Activated CD4-positive, alpha-beta T cell treated with anti-CD3 and anti-CD28 coated beads for 36 hours (primary cell): Measurements from ENCODE around the gene CCL20. TPM values are rescaled to one million over a fixed set of nuclear protein-coding genes. Genes with fewer than 3 reads are reported as not detected.

Experiments used
- ATAC-seq: fragments of 200-7000 bp; cut with Tn5 transposase; one replicate; pipeline ENCODE4 v1.10.0; 2021; ENCODE audit warnings: mild to moderate bottlenecking, moderate library complexity
- CTCF ChIA-PET: fragments of 350-600 bp; sonication (Branson Sonifier 250); formaldehyde crosslinking; loops from one replicate; lab custom pipeline; 2021; ENCODE audit warnings: antibody characterized with exemption; lab: Charles Lee
- POLR2A ChIA-PET: fragments of 350-600 bp; sonication (Branson Sonifier 250); formaldehyde crosslinking; loops from one replicate; lab custom pipeline; 2021; ENCODE audit warnings: antibody characterized with exemption, inconsistent platforms; lab: Charles Lee
- DNase-seq: peaks from one replicate; pipeline ENCODE4 v3.0.0-alpha.2; 2020
- H3K27ac Mint-ChIP-seq: one replicate; pipeline ENCODE4 v1.8.0; 2021; ENCODE audit warnings: mixed read lengths
- H3K27me3 Mint-ChIP-seq: one replicate; pipeline ENCODE4 v1.8.0; 2021; ENCODE audit warnings: mixed read lengths
- H3K36me3 Mint-ChIP-seq: one replicate; pipeline ENCODE4 v1.8.0; 2021; ENCODE audit warnings: low read depth, mixed read lengths
- H3K4me1 Mint-ChIP-seq: one replicate; pipeline ENCODE4 v1.8.0; 2021; ENCODE audit warnings: mixed read lengths
- H3K4me3 Mint-ChIP-seq: one replicate; pipeline ENCODE4 v1.8.0; 2021; ENCODE audit warnings: mild to moderate bottlenecking, moderate library complexity, mixed read lengths
- H3K9me3 Mint-ChIP-seq: one replicate; pipeline ENCODE4 v1.8.0; 2021; ENCODE audit warnings: low read depth, mixed read lengths
- intact Hi-C, 2 experiments: fragments of 100-400 bp; cut with DNase I in 1 of 2; cut with micrococcal nuclease in 1 of 2; formaldehyde crosslinking; loops; one replicate each; pipeline versions ENCODE4 v1.14.2 to v1.15.1; 2022 to 2024; cut with DNase I, micrococcal nuclease
- total RNA-seq, 2 experiments: library from RNA; stranded (reverse); gene quantifications; one replicate each; pipeline ENCODE4 v1.2.3, GENCODE V29; 2021

Gene CCL20, protein sequence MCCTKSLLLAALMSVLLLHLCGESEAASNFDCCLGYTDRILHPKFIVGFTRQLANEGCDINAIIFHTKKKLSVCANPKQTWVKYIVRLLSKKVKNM
- total RNA-seq, result 10 to 100 TPM in 1 of 2 experiments, 1 to 10 TPM in 1; 7.9 to 16.2 TPM

DNA sequence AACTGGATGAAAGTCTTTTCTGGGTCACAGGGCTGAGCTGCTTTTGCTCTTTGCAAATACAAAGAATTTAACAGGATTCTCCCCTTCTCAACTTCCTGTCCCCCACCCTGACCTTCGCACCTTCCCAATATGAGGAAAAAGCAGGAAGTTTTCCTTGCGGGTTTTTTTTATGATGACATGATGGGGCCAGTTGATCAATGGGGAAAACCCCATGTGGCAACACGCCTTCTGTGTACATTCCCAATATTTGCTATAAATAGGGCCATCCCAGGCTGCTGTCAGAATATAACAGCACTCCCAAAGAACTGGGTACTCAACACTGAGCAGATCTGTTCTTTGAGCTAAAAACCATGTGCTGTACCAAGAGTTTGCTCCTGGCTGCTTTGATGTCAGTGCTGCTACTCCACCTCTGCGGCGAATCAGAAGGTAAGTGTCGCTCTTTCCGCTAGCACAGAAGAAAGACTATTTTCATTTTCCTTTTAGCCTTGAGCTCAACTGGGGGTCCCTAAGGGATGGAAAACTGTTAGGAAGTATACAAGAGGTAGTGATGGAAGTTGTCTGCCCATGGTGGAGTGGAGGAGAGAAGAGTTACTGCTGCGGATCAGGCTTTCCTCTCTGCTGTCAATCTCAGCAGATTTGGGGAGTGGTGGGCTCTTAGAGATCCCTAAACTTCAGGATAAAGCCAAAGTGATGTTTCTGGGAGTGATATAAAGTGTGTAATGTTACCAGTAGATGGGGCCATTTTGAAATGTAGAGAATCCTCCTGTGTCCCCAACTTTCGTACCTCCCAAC lies at the start of gene CCL20:
Gene CCL20, plus strand, starts transcription at position 281 of the 792 bp plus-strand sequence. Its CDS starts 70 bp downstream, at position 351.
- H3K27ac Mint-ChIP-seq, result peak within 1 kb of the TSS; percentile 69
- no peaks in the 10 kb centered on the region for H3K9me3 Mint-ChIP-seq
- ChIA-PET CTCF (interaction anchor here (0.7 to 1.9 kb wide), 2 partner anchors 47 to 73 kb away, joined by 3 to 4 read pairs; no protein-coding TSS in a partner anchor), POLR2A (no interaction called here)
- H3K4me1 Mint-ChIP-seq, result peaks cover 20% of the 10 kb centered on the region
- peaks cover 14% of the 10 kb centered on the region for H3K27me3 Mint-ChIP-seq
- intact Hi-C loops, result no loop called here
- DNase-seq (no peak), ATAC-seq (no peak)
- H3K36me3 Mint-ChIP-seq, result no peaks in the 10 kb centered on the region
- peak within 1 kb of the TSS; percentile 40 for H3K4me3 Mint-ChIP-seq

DNA sequence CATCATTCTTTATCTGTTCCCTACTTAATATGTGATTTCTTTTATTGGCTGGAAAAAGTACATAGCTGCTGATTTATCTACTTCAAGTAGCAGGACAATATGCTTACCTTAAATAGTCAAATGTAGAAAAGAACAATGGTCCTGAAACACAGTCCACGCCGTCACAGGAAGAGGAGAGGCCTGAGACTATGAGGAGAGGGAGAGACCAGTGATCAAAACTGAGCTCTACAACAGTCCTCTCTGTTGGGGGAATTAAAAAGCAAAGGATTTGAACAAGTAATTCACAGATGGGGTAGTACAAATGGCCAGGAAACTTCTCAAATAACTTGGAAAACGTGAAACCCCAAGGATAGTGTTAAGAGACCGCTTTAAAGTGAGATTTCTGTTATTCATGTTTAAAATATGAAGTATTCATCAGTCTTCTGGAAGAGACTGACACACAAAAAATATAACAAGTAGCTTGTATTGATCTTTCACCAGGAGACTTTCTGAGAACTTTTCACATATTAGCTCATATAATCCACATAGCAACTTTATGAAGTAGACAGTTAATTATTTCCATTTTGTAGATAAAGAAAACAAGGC lies 47.8 kb upstream of the CCL20 start:
- no peaks in the 10 kb centered on the region for H3K36me3 Mint-ChIP-seq
- H3K4me1 Mint-ChIP-seq, result no peaks in the 10 kb centered on the region
- POLR2A ChIA-PET, result no interaction called here
- DNase-seq (no peak), ATAC-seq (no peak)
- CTCF ChIA-PET, result interaction anchor here (0.6 to 2.5 kb wide), 34 partner anchors 8 to 636 kb away, joined by 3 to 55 read pairs (median 3); no protein-coding TSS in a partner anchor
- H3K9me3 Mint-ChIP-seq, result no peaks in the 10 kb centered on the region
- no peak overlapping the region for H3K27ac Mint-ChIP-seq
- H3K27me3 Mint-ChIP-seq, result no peaks in the 10 kb centered on the region
- H3K4me3 Mint-ChIP-seq, result no peak overlapping the region
- intact Hi-C loops, result loop anchor here (1.0 to 5.0 kb wide), 8 partner anchors 108 to 637 kb away; partner anchors contain the start of gene AGFG1 (in 2 of the 2)

DNA sequence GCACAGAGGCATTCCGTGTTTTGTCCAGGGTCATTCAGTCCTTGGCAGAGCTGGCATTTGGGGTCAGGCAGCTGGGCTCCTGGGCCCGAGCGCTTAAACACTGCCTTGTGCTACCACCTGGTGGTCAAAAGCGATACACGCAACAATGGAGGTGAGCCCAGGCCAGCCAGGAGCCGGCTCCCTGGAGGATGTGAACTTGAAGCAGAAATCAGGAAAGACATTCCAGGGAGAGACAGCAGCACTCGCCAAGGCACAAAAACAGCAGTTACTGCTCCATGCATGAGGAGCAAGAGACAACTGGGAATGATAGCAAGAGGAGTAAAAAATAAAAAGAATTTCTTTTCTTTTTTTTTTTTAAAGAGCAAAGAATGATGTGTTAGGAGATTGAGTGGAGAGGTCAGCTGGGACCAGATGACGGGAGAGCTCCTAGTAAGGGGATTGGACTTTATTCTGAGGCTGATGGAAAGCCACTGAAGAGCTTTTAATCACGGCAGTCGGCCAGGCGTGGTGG lies 47.2 kb upstream of the CCL20 start:
- intact Hi-C loops, result loop anchor here (1.0 to 5.0 kb wide), 8 partner anchors 108 to 637 kb away; partner anchors contain the start of gene AGFG1 (in 2 of the 2)
- no peaks in the 10 kb centered on the region for H3K27me3 Mint-ChIP-seq
- ATAC-seq (peak; percentile 92), DNase-seq (peak; percentile 78)
- CTCF ChIA-PET, result interaction anchor here (0.6 to 2.6 kb wide), 32 partner anchors 8 to 636 kb away, joined by 3 to 55 read pairs (median 4); no protein-coding TSS in a partner anchor
- H3K4me3 Mint-ChIP-seq, result no peak overlapping the region
- no peaks in the 10 kb centered on the region for H3K9me3 Mint-ChIP-seq
- POLR2A ChIA-PET, result no interaction called here
- H3K4me1 Mint-ChIP-seq, result no peaks in the 10 kb centered on the region
- no peak overlapping the region for H3K27ac Mint-ChIP-seq
- H3K36me3 Mint-ChIP-seq, result no peaks in the 10 kb centered on the region

DNA sequence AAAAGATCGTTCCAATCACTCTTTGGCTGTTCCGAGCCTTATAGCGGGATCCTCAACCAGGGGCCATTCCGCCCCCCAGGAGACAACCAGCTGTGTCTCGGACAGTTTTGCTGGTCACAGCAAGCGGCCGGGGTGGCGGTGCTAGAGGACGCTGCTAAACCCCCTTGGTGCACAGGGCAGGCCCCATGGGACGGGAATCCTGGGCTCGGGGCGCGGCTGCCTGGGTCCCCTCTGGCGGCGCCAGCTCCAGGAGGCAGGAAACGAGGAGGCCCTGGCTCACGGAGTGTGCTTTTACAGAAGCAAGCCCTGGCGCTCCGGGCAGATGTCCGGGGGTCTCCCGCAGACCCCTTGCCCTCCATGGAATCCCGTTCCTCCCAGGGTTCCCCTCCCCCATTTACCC lies 45.8 kb upstream of the CCL20 start:
- no peak overlapping the region for H3K27ac Mint-ChIP-seq
- no peaks in the 10 kb centered on the region for H3K4me1 Mint-ChIP-seq
- intact Hi-C loops, result loop anchor here (2.0 to 5.0 kb wide), 5 partner anchors 295 to 637 kb away; partner anchors contain the start of gene AGFG1 (in 2 of the 2)
- H3K9me3 Mint-ChIP-seq, result no peaks in the 10 kb centered on the region
- no peaks in the 10 kb centered on the region for H3K27me3 Mint-ChIP-seq
- ATAC-seq (no peak), DNase-seq (no peak)
- H3K36me3 Mint-ChIP-seq, result no peaks in the 10 kb centered on the region
- CTCF ChIA-PET, result interaction anchor here (0.6 to 2.6 kb wide), 3 partner anchors 123 to 359 kb away, joined by 3 to 6 read pairs (median 3); no protein-coding TSS in a partner anchor
- no peak overlapping the region for H3K4me3 Mint-ChIP-seq
- POLR2A ChIA-PET, result no interaction called here

DNA sequence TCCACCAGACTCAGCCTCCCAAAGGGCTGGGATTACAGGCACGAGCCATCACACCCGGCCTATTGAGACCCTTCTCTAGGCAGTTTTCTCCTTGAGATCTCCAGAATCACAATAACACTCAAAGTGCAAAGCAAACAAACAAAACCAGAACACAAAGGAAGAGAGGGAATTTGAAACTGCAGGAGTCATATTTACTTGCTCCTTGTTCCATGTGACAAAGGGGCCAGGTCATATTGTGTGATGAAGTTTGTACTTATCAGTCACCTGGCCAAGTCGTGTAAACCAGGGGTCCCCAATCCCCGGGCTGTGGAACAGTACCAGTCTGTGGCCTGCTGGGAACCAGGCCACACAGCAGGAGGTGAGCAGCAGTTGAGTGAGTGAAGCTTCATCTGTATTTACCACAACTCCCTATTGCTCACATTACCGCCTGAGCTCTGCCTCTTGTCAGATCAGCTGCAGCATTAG lies 41.4 kb upstream of the CCL20 start:
- no peaks in the 10 kb centered on the region for H3K27me3 Mint-ChIP-seq
- CTCF ChIA-PET, result interaction anchor here (0.9 kb wide), 1 partner anchor 33 kb away, joined by 3 read pairs; no protein-coding TSS in a partner anchor
- no peak for ATAC-seq
- no peak for DNase-seq
- no peak overlapping the region for H3K4me3 Mint-ChIP-seq
- no peaks in the 10 kb centered on the region for H3K9me3 Mint-ChIP-seq
- H3K4me1 Mint-ChIP-seq, result peaks cover 17% of the 10 kb centered on the region
- POLR2A ChIA-PET, result no interaction called here
- H3K36me3 Mint-ChIP-seq, result no peaks in the 10 kb centered on the region
- intact Hi-C loops, result loop anchor here in 1 of 2 experiments (10.0 kb wide), 1 partner anchor 93 kb away; no protein-coding TSS in a partner anchor
- no peak overlapping the region for H3K27ac Mint-ChIP-seq

DNA sequence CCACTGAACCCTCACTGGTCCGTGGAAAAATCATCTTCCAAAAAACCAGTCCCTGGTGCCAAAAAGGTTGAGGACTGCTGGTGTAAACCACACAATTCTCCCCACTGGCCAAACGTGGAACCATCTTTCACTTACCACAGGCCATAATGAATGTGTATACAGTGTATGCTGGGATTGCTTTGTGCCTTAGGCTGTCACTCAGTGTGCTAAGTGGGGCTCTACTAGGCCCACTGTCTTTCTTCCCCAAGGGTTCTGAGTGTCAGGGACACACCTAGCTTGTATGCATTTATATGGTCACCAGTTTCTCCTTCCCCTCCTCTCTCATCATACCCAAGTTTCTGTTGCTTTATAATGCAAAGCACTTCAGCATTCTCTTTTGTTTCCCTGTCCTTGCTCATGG lies 40.7 kb upstream of the CCL20 start:
- ChIA-PET POLR2A (no interaction called here), CTCF (interaction anchor here (0.6 to 2.1 kb wide), 4 partner anchors 84 to 640 kb away, joined by 3 to 7 read pairs (median 4); no protein-coding TSS in a partner anchor)
- ATAC-seq, result no peak
- no peak for DNase-seq
- H3K4me3 Mint-ChIP-seq, result no peak overlapping the region
- no peak overlapping the region for H3K27ac Mint-ChIP-seq
- intact Hi-C loops, result loop anchor here in 1 of 2 experiments (10.0 kb wide), 1 partner anchor 92 kb away; no protein-coding TSS in a partner anchor
- no peaks in the 10 kb centered on the region for H3K9me3 Mint-ChIP-seq
- no peaks in the 10 kb centered on the region for H3K36me3 Mint-ChIP-seq
- H3K27me3 Mint-ChIP-seq, result no peaks in the 10 kb centered on the region
- peaks cover 17% of the 10 kb centered on the region for H3K4me1 Mint-ChIP-seq

DNA sequence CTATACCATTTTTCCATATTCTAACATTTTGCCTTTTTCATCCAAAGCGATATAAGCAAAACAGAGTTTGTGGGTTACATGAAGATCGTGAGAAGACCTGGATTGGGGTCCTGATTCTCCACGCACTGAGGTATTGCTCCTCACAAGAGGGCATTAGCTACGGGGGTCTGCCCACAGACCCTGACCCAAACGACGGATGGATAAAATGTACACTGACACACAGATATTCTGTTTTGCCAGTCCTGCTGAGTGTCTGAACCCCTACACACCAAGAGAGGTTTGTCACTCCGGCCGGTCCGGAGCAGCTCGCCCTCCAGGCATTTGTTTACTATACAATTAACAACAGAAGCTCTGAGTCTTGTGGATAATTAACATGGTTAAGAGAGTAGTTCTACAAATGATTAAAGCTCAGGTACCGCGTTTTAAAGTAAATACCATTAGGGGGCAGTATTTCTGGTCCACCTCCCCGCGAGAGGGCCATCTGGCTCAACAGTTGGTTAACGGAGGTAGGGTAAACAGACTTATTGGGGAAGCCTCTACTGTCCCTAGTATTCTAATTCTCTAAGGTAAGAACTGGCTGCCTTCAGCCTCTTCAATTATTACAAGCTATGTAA lies 39.5 kb upstream of the CCL20 start:
- Mint-ChIP-seq H3K27me3 (no peaks in the 10 kb centered on the region), H3K4me3 (no peak overlapping the region), H3K4me1 (peaks cover 17% of the 10 kb centered on the region), H3K9me3 (no peaks in the 10 kb centered on the region), H3K27ac (no peak overlapping the region), H3K36me3 (no peaks in the 10 kb centered on the region)
- intact Hi-C loops, result loop anchor here (2.0 to 10.0 kb wide), 2 partner anchors 45 to 91 kb away; no protein-coding TSS in a partner anchor
- POLR2A ChIA-PET, result no interaction called here
- ATAC-seq, result peak; percentile 58
- DNase-seq, result peak; percentile 38
- CTCF ChIA-PET, result interaction anchor here (0.7 to 2.1 kb wide), 8 partner anchors 8 to 642 kb away, joined by 3 to 12 read pairs (median 6); no protein-coding TSS in a partner anchor

DNA sequence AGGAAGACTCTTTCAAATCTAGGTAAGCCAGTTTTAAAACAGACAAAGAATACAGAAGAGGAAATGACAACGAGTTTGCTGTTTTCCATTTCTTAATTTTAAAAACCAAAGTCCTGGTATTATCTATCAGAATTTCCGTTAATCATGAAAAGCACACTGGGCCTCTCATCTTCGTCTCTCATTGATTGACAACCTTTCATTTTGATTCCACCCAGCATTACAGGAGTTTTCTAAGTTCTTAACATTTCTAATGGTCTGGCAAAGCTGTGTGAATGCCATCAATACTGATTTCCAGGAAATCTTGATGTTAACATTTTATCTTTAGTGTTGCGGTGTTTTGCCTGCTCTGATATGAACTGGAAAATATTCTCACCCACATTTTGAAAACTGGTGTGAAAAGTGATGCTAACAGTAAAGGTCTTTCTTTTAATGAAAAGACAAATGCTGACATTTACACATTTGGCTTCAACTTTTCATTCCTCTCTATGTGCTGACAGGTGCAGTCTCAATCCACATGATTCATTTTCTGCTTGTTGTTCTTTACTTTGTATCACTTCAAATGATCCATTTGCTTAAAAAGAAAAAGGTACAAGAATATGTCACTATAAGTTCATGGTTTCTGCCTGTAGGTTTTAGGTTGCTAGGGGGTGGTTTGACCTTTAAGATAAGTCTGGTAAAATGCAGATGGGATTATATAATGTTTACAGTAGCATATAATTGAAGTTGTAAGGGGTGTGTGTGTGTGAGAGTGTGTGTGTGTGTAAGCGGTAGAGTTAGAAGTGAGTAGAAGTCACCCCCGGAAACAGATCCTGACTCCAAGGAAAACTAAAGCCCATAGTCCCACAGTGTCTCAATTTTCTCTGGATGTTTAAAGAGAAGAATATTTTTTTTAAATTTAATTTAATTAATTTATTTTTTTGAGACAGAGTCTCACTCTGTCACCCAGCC lies 38.5 kb upstream of the CCL20 start:
- H3K36me3 Mint-ChIP-seq, result no peaks in the 10 kb centered on the region
- no peaks in the 10 kb centered on the region for H3K9me3 Mint-ChIP-seq
- ATAC-seq (peak; percentile 69), DNase-seq (no peak)
- CTCF ChIA-PET, result interaction anchor here (0.9 to 1.9 kb wide), 6 partner anchors 8 to 116 kb away, joined by 3 to 12 read pairs (median 4); no protein-coding TSS in a partner anchor
- H3K4me3 Mint-ChIP-seq, result no peak overlapping the region
- POLR2A ChIA-PET, result no interaction called here
- H3K27ac Mint-ChIP-seq, result peak overlapping the region; percentile 2
- intact Hi-C loops, result loop anchor here (1.0 to 10.0 kb wide), 4 partner anchors 8 to 90 kb away; no protein-coding TSS in a partner anchor
- H3K4me1 Mint-ChIP-seq, result peaks cover 17% of the 10 kb centered on the region
- no peaks in the 10 kb centered on the region for H3K27me3 Mint-ChIP-seq

DNA sequence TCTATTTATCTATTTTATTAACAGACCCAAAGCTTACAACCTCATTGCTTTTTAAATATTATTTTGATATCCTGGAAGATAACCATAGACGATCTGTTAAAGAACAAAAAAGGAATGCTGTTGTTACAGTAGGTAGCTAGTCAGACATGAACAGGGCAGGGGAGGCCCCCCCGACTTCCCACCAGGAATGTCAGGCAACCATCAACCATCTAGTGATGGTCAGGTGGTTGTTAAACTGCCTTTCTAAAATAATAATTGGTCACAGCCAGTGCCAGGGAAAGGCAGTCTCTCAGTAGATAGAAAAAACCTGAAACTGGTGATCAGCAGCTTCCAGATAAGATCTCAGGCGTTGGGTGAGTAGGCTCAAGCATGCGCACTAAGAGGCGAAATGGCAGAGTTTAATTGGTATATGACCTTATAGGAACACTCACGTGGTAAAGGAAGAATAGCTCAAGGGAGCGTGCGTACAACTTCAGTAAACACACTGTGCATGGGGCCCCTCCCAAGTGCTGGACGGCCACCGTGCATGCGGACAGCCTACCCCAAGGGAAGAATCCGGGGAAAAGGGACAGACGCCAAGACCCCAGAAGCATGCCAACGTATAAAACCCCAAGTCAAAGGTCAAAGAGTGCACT lies 32.5 kb upstream of the CCL20 start:
- H3K27ac Mint-ChIP-seq, result no peak overlapping the region
- H3K36me3 Mint-ChIP-seq, result no peaks in the 10 kb centered on the region
- H3K4me1 Mint-ChIP-seq, result peaks cover 15% of the 10 kb centered on the region
- H3K9me3 Mint-ChIP-seq, result no peaks in the 10 kb centered on the region
- H3K27me3 Mint-ChIP-seq, result peaks cover 7% of the 10 kb centered on the region
- intact Hi-C loops, result no loop called here
- no peak overlapping the region for H3K4me3 Mint-ChIP-seq
- POLR2A ChIA-PET, result interaction anchor here (0.6 kb wide), 1 partner anchor 228 kb away, joined by 3 read pairs; no protein-coding TSS in a partner anchor
- CTCF ChIA-PET, result interaction anchor here (0.6 to 1.2 kb wide), 3 partner anchors 102 to 123 kb away, joined by 3 read pairs; no protein-coding TSS in a partner anchor
- DNase-seq (no peak), ATAC-seq (no peak)
